ENCODE measurements around the gene LONRF3.
A peak's percentile ranks its signal among the peaks of the same experiment; 100 is the strongest.

LONRF3 gene

DNA sequence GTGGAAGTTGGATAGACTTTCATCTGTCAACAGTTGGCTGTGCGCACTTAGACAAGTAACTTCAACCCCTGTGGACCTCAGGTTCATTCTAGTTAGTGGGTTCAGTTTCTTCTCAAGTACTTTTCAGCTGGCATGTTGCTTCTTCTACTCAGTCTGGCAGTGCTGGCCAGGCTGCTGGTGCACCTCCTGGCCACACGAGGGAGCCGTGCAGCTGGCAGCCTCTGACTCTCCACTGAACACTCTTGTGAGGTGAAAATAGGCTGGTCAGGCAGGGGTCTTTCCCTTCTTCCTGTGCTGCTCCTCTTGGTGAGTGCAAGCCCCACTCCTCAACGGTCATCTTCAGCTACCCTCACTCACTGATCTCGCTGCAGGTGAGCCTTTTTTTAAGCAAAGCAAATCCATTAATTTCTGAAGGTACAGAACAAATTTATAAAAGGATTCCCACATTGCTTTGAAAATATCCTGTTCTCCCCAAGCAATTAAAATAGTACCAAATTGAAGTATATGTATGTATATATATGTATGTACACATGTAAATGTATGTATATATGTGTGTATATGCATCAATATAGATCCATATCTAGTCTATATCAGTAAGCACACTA lies 30.6 kb downstream of the LONRF3 start:
- H3K4me3 ChIP-seq (ENCODE audit: low read length): no peak overlapping the region
- TF ChIP-seq, protein P1, sequence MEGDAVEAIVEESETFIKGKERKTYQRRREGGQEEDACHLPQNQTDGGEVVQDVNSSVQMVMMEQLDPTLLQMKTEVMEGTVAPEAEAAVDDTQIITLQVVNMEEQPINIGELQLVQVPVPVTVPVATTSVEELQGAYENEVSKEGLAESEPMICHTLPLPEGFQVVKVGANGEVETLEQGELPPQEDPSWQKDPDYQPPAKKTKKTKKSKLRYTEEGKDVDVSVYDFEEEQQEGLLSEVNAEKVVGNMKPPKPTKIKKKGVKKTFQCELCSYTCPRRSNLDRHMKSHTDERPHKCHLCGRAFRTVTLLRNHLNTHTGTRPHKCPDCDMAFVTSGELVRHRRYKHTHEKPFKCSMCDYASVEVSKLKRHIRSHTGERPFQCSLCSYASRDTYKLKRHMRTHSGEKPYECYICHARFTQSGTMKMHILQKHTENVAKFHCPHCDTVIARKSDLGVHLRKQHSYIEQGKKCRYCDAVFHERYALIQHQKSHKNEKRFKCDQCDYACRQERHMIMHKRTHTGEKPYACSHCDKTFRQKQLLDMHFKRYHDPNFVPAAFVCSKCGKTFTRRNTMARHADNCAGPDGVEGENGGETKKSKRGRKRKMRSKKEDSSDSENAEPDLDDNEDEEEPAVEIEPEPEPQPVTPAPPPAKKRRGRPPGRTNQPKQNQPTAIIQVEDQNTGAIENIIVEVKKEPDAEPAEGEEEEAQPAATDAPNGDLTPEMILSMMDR (IDR thresholded peaks at IDR 0.05; ENCODE audit: insufficient read depth, low read depth, low read length, missing control alignments): peak; percentile 88
- peak; percentile 42 for DNase-seq (ENCODE audit: low read depth)

GRCh38 chrX:119007189-119007770 lies 32.9 kb downstream of the LONRF3 start:
- no peak for DNase-seq (ENCODE audit: low read depth)
- no peak overlapping the region for H3K4me3 ChIP-seq (ENCODE audit: low read length)
- TF ChIP-seq, protein P1 (IDR thresholded peaks at IDR 0.05; ENCODE audit: insufficient read depth, low read depth, low read length, missing control alignments): no peak

- TF ChIP-seq, protein P1 (IDR thresholded peaks at IDR 0.05; ENCODE audit: insufficient read depth, low read depth, low read length, missing control alignments): peak; percentile 69
- no peak overlapping the region for H3K4me3 ChIP-seq (ENCODE audit: low read length)
- DNase-seq (ENCODE audit: low read depth): peak; percentile 29
Measured at GRCh38 chrX:119008110-119008744, 33.8 kb downstream of the LONRF3 start.

DNA sequence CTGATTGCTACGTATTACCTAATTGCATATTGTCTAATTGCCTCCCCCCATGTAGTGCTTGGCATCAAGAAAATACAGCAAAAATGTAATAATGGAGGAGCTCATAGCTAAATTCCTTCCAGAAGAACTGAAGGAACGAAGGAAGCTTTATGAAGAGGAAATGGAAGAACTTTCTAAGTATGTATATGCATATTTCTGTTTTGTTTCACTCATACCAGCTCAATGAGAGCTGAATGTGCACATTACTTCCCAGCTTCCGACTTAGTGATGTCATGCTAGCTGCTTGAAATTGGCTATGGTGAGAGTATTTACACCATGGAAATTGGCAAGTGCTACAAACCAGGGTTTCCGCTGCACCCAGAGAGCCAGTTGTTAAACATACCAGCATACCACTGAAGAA lies 34.7 kb downstream of the LONRF3 start:
- TF ChIP-seq, protein P1 (IDR thresholded peaks at IDR 0.05; ENCODE audit: insufficient read depth, low read depth, low read length, missing control alignments): no peak
- no peak overlapping the region for H3K4me3 ChIP-seq (ENCODE audit: low read length)
- DNase-seq (ENCODE audit: low read depth): no peak

- no peak for DNase-seq (ENCODE audit: low read depth)
- H3K4me3 ChIP-seq (ENCODE audit: low read length): no peak overlapping the region
- TF ChIP-seq, protein P1 (IDR thresholded peaks at IDR 0.05; ENCODE audit: insufficient read depth, low read depth, low read length, missing control alignments): no peak
Measured at GRCh38 chrX:119010491-119010890, 36.1 kb downstream of the LONRF3 start.

DNA sequence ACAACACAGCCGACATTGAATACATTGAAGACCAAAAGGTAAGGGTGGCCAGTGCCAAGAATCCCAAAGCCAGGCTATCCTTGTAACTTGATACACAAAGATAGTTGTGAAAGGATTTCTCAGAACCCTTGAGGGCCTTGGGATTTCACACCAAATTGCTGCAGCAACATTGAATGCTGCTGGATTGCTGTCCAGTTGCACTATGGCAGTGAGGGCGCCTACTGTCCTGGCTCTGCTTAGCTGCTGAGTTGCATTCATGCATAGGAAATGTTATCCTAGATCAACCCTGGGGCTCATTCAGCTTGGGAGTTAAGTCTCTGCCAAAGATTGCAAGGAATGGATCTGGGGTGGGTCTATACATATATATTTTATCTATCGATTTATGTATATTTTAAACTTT lies 38.7 kb downstream of the LONRF3 start:
- H3K4me3 ChIP-seq (ENCODE audit: low read length): no peak overlapping the region
- TF ChIP-seq, protein P1 (IDR thresholded peaks at IDR 0.05; ENCODE audit: insufficient read depth, low read depth, low read length, missing control alignments): no peak
- DNase-seq (ENCODE audit: low read depth): no peak

Data from epithelial cell of esophagus (primary cell).